H9 (cell line): ENCODE results near the gene SLC1A1. TPM values are rescaled to one million over a fixed set of nuclear protein-coding genes. Genes with fewer than 3 reads are reported as not detected.
A peak's percentile ranks its signal among the peaks of the same experiment; 100 is the strongest.

Experiments
- DNase-seq: peaks from one replicate; pipeline ENCODE4 v3.0.0-alpha.2; 2017
- H2AFZ ChIP-seq: one replicate; pipeline ENCODE4 v1.6.1; 2013; ENCODE audit warnings: mild to moderate bottlenecking, low read length, control low read depth, moderate library complexity
- H2AK5ac ChIP-seq: 2 replicates; pipeline ENCODE4 v1.6.1; 2013; ENCODE audit warnings: low read length, control low read depth, mixed read lengths; ENCODE audit not compliant: insufficient read length
- H2BK120ac ChIP-seq: one replicate; pipeline ENCODE4 v1.6.1; 2013; ENCODE audit warnings: low read depth, mild to moderate bottlenecking, low read length, control low read depth, inconsistent platforms; ENCODE audit not compliant: poor library complexity, severe bottlenecking
- H2BK12ac ChIP-seq: 2 replicates; pipeline ENCODE4 v1.6.1; 2013; ENCODE audit warnings: low read length, control low read depth, mixed read lengths, low read depth; ENCODE audit not compliant: insufficient read length
- H2BK15ac ChIP-seq: 2 replicates; pipeline ENCODE4 v1.6.1; 2013; ENCODE audit warnings: low read depth, low read length, control low read depth
- H2BK20ac ChIP-seq: one replicate; pipeline ENCODE4 v1.6.1; 2013; ENCODE audit warnings: low read depth, mild to moderate bottlenecking, low read length, control low read depth, inconsistent platforms; ENCODE audit not compliant: poor library complexity, severe bottlenecking
- H2BK5ac ChIP-seq: 2 replicates; pipeline ENCODE4 v1.6.1; 2013; ENCODE audit warnings: low read length, control low read depth, mixed read lengths; ENCODE audit not compliant: insufficient read length
- H3K14ac ChIP-seq: 2 replicates; pipeline ENCODE4 v1.6.1; 2013; ENCODE audit warnings: low read length, control low read depth; ENCODE audit not compliant: insufficient read depth
- H3K18ac ChIP-seq: 2 replicates; pipeline ENCODE4 v1.6.1; 2013; ENCODE audit warnings: low read depth, mild to moderate bottlenecking, mixed read lengths, low read length, control low read depth; ENCODE audit not compliant: insufficient read length
- H3K23ac ChIP-seq: 2 replicates; pipeline ENCODE4 v1.6.1; 2013; ENCODE audit warnings: low read length, control low read depth, mixed read lengths, low read depth; ENCODE audit not compliant: insufficient read length
- H3K23me2 ChIP-seq: 2 replicates; pipeline ENCODE4 v1.6.1; 2013; ENCODE audit warnings: low read depth, mild to moderate bottlenecking, mixed read lengths, low read length, control low read depth; ENCODE audit not compliant: insufficient read length, poor library complexity, severe bottlenecking
- H3K27ac ChIP-seq: 2 replicates; pipeline ENCODE4 v1.5.1; 2013; ENCODE audit warnings: low read length, control low read depth, mixed read lengths, low read depth; ENCODE audit not compliant: insufficient read length
- H3K27me3 ChIP-seq: 2 replicates; pipeline ENCODE4 v1.6.1; 2013; ENCODE audit warnings: low read length, control low read depth, inconsistent platforms; ENCODE audit not compliant: insufficient read depth
- H3K4ac ChIP-seq: 2 replicates; pipeline ENCODE4 v1.6.1; 2013; ENCODE audit warnings: low read depth, mild to moderate bottlenecking, control low read depth, inconsistent platforms, low read length, moderate library complexity
- H3K4me1 ChIP-seq: 2 replicates; pipeline ENCODE4 v1.6.1; 2013; ENCODE audit warnings: low read length, control low read depth, inconsistent platforms; ENCODE audit not compliant: insufficient read depth
- H3K4me2 ChIP-seq: 2 replicates; pipeline ENCODE4 v1.6.1; 2013; ENCODE audit warnings: low read length, control low read depth, mixed read lengths; ENCODE audit not compliant: insufficient read length, insufficient read depth
- H3K56ac ChIP-seq: 2 replicates; pipeline ENCODE4 v1.6.1; 2013; ENCODE audit warnings: low read depth, mild to moderate bottlenecking, mixed read lengths, low read length, control low read depth; ENCODE audit not compliant: insufficient read length
- H3K79me1 ChIP-seq: 2 replicates; pipeline ENCODE4 v1.6.1; 2013; ENCODE audit warnings: low read depth, mild to moderate bottlenecking, moderate library complexity, low read length, control low read depth, inconsistent platforms; ENCODE audit not compliant: insufficient read depth, poor library complexity, severe bottlenecking
- H3K79me2 ChIP-seq: 2 replicates; pipeline ENCODE4 v1.6.1; 2013; ENCODE audit warnings: low read length, control low read depth, inconsistent platforms; ENCODE audit not compliant: insufficient read depth
- H3K9ac ChIP-seq: 2 replicates; pipeline ENCODE4 v1.6.1; 2013; ENCODE audit warnings: low read length, control low read depth, mixed read lengths; ENCODE audit not compliant: insufficient read length; ENCODE audit errors: extremely low read depth
- H3K9me3 ChIP-seq: one replicate; pipeline ENCODE4 v1.6.1; 2013; ENCODE audit warnings: low read depth, low read length, inconsistent platforms; ENCODE audit not compliant: control insufficient read depth
- H3T11ph ChIP-seq: one replicate; pipeline ENCODE4 v1.6.1; 2013; ENCODE audit warnings: mild to moderate bottlenecking, low read length, control low read depth, inconsistent platforms
- H4K20me1 ChIP-seq: one replicate; pipeline ENCODE4 v1.6.1; 2013; ENCODE audit not compliant: control insufficient read depth, insufficient read length, insufficient read depth
- H4K5ac ChIP-seq: 2 replicates; pipeline ENCODE4 v1.6.1; 2013; ENCODE audit warnings: low read depth, mild to moderate bottlenecking, mixed read lengths, low read length, control low read depth; ENCODE audit not compliant: insufficient read length
- H4K8ac ChIP-seq: replicated peaks from 2 replicates; pipeline ENCODE4 v1.6.1; 2013; ENCODE audit warnings: low read length, control low read depth, mixed read lengths, low read depth; ENCODE audit not compliant: insufficient read length
- H4K91ac ChIP-seq: 2 replicates; pipeline ENCODE4 v1.6.1; 2013; ENCODE audit warnings: low read depth, mild to moderate bottlenecking, moderate library complexity, mixed read lengths, low read length, control low read depth; ENCODE audit not compliant: insufficient read length
- H3K27ac Mint-ChIP-seq, 3 experiments: 2 replicates in 2 of 3; 3 replicates in 1 of 3; pipeline ENCODE4 v1.8.0; 2020 to 2021; ENCODE audit warnings: mixed read lengths in 3 of 3, mild to moderate bottlenecking in 1 of 3, moderate library complexity in 1 of 3
- H3K27me3 Mint-ChIP-seq: 2 replicates; pipeline ENCODE4 v1.8.0; 2021; ENCODE audit warnings: low read depth, mild to moderate bottlenecking, moderate library complexity, mixed read lengths
- H3K36me3 Mint-ChIP-seq, 3 experiments: 2 replicates in 2 of 3; 3 replicates in 1 of 3; pipeline ENCODE4 v1.8.0; 2020 to 2021; ENCODE audit warnings: low read depth in 3 of 3, mixed read lengths in 3 of 3; ENCODE audit not compliant: insufficient read depth in 1 of 3
- H3K4me1 Mint-ChIP-seq, 2 experiments: 2 replicates each; pipeline ENCODE4 v1.8.0; 2020; ENCODE audit warnings: mixed read lengths in 2 of 2
- H3K4me3 Mint-ChIP-seq, 2 experiments: 2 replicates in 1 of 2; 3 replicates in 1 of 2; pipeline ENCODE4 v1.8.0; 2020 to 2021; ENCODE audit warnings: mild to moderate bottlenecking in 2 of 2, mixed read lengths in 2 of 2, moderate library complexity in 1 of 2
- H3K9me3 Mint-ChIP-seq, 2 experiments: 2 replicates in 1 of 2; 3 replicates in 1 of 2; pipeline ENCODE4 v1.8.0; 2020; ENCODE audit warnings: mild to moderate bottlenecking in 2 of 2, mixed read lengths in 2 of 2, moderate library complexity in 1 of 2
- WGBS: extraction: QIAGEN DNeasy Blood & Tissue Kit; methylation state at CpG from one replicate; pipeline ENCODE4 v1.1.7; 2013; ENCODE audit warnings: missing lambda C conversion rate, low lambda C conversion rate, mixed read lengths; ENCODE audit not compliant: insufficient read length; ENCODE audit errors: extremely low coverage; 5-methylcytosine and 5-hydroxymethylcytosine counted together
- total RNA-seq: library from RNA; stranded (reverse); gene quantifications from 2 replicates; pipeline ENCODE4 v1.2.1, GENCODE V29; 2021
- TF ChIP-seq, protein P1 (sequence below): fragments of 200-600 bp; sonication (generic); conservative IDR thresholded peaks from 3 replicates; pipeline ENCODE4 v1.8.0; 2021; ENCODE audit warnings: antibody characterized with exemption, mild to moderate bottlenecking

SLC1A1 gene
- total RNA-seq, 1 experiment from 2014 or later: 4.7 TPM

DNA sequence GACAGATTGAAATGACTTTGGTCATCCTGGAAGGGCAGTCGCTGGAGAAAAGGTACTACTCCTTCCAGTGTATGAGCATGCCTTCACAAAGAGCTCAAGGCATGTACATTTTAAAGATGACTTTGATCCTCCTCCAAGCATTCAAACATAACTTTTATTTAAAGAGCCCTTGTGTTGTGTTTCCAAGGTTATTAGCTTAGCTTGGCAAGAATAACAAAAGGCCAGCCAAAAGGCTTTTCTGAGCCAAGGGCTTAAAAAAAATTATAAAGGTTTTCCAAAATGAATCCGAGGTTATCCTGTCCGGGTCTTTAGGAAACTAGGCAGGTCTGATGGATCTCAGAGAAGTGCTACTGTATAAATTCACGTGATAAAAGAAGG lies 100.8 kb downstream of the SLC1A1 start:
- DNase-seq: no peak
- Mint-ChIP-seq H3K36me3 (no peaks in the 10 kb centered on the region; a peak in 1 of 7 replicates), H3K4me3 (no peak overlapping the region), H3K27ac (peak overlapping the region in 1 of 3 experiments; percentile 68; a peak in 1 of 7 replicates), H3K4me1 (peaks cover 9 to 15% of the 10 kb centered on the region in 2 experiments; a peak in 3 of 4 replicates), H3K27me3 (no peaks in the 10 kb centered on the region), H3K9me3 (no peaks in the 10 kb centered on the region)
- H3K9ac ChIP-seq: no peak overlapping the region
- H3K23ac ChIP-seq: no peak overlapping the region
- no peak overlapping the region for H2BK12ac ChIP-seq
- no peak overlapping the region for H4K91ac ChIP-seq
- no peak overlapping the region for H2BK20ac ChIP-seq
- no peak overlapping the region for H2BK15ac ChIP-seq
- H3K4ac ChIP-seq: no peak overlapping the region
- H3T11ph ChIP-seq: no peak overlapping the region
- H4K5ac ChIP-seq: no peak overlapping the region
- no peak overlapping the region for H3K27ac ChIP-seq
- no peak overlapping the region for H2AFZ ChIP-seq
- no peaks in the 10 kb centered on the region for H3K79me2 ChIP-seq
- no peaks in the 10 kb centered on the region for H3K9me3 ChIP-seq
- H4K8ac ChIP-seq: no peak overlapping the region
- H3K79me1 ChIP-seq: no peaks in the 10 kb centered on the region
- no peak overlapping the region for H3K14ac ChIP-seq
- no peak overlapping the region for H2BK120ac ChIP-seq
- no peaks in the 10 kb centered on the region; the same call in 1 of the 2 replicates for H3K4me1 ChIP-seq
- H3K56ac ChIP-seq: no peak overlapping the region
- WGBS: no CpG with 5 or more reads among the region's 4 CpGs
- no peaks in the 10 kb centered on the region for H3K27me3 ChIP-seq
- no peak overlapping the region for H2BK5ac ChIP-seq
- TF ChIP-seq, protein P1, sequence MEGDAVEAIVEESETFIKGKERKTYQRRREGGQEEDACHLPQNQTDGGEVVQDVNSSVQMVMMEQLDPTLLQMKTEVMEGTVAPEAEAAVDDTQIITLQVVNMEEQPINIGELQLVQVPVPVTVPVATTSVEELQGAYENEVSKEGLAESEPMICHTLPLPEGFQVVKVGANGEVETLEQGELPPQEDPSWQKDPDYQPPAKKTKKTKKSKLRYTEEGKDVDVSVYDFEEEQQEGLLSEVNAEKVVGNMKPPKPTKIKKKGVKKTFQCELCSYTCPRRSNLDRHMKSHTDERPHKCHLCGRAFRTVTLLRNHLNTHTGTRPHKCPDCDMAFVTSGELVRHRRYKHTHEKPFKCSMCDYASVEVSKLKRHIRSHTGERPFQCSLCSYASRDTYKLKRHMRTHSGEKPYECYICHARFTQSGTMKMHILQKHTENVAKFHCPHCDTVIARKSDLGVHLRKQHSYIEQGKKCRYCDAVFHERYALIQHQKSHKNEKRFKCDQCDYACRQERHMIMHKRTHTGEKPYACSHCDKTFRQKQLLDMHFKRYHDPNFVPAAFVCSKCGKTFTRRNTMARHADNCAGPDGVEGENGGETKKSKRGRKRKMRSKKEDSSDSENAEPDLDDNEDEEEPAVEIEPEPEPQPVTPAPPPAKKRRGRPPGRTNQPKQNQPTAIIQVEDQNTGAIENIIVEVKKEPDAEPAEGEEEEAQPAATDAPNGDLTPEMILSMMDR: no peak
- no peaks in the 10 kb centered on the region for H4K20me1 ChIP-seq
- no peak overlapping the region for H3K4me2 ChIP-seq
- H3K18ac ChIP-seq: no peak overlapping the region
- no peak overlapping the region for H2AK5ac ChIP-seq
- no peaks in the 10 kb centered on the region for H3K23me2 ChIP-seq
